GM19043 (cell line): ENCODE measurements around the gene SEMA3A.

Source experiments
- ATAC-seq: cut with Tn5 transposase; IDR thresholded peaks from one replicate; pipeline ENCODE4 v1.9.1; 2021; ENCODE audit warnings: low read depth; ENCODE audit not compliant: unreplicated experiment

SEMA3A gene

GRCh38 chr7:84113906-84114850 lies 80.4 kb downstream of the SEMA3A start:
- ATAC-seq, result no peak

GRCh38 chr7:84113286-84113685 lies 81.3 kb downstream of the SEMA3A start:
- ATAC-seq, result no peak

- ATAC-seq, result no peak
Measured at GRCh38 chr7:84112771-84113170, 81.8 kb downstream of the SEMA3A start.

GRCh38 chr7:84111842-84112241 lies 82.7 kb downstream of the SEMA3A start:
- ATAC-seq, result no peak

- ATAC-seq, result no peak
Measured at GRCh38 chr7:84110400-84110799, 84.2 kb downstream of the SEMA3A start.

GRCh38 chr7:84108787-84109186 lies 85.8 kb downstream of the SEMA3A start:
- ATAC-seq, result no peak

GRCh38 chr7:84108119-84108518 lies 86.5 kb downstream of the SEMA3A start:
- ATAC-seq, result no peak

- ATAC-seq, result no peak
Measured at GRCh38 chr7:84107259-84107658, 87.3 kb downstream of the SEMA3A start.

- ATAC-seq, result no peak
Measured at GRCh38 chr7:84106291-84106690, 88.3 kb downstream of the SEMA3A start.

GRCh38 chr7:84105586-84105985 lies 89.0 kb downstream of the SEMA3A start:
- ATAC-seq, result no peak

- no peak for ATAC-seq
Measured at GRCh38 chr7:84104826-84105225, 89.8 kb downstream of the SEMA3A start.

GRCh38 chr7:84102213-84102612 lies 92.4 kb downstream of the SEMA3A start:
- no peak for ATAC-seq

- no peak for ATAC-seq
Measured at GRCh38 chr7:84100866-84101265, 93.7 kb downstream of the SEMA3A start.

GRCh38 chr7:84095971-84096370 lies 98.6 kb downstream of the SEMA3A start:
- ATAC-seq, result no peak

- no peak for ATAC-seq
Measured at GRCh38 chr7:84092207-84092606, 102.4 kb downstream of the SEMA3A start.

GRCh38 chr7:84091318-84091717 lies 103.3 kb downstream of the SEMA3A start:
- no peak for ATAC-seq

GRCh38 chr7:84088802-84089201 lies 105.8 kb downstream of the SEMA3A start:
- no peak for ATAC-seq

GRCh38 chr7:84085998-84086397 lies 108.6 kb downstream of the SEMA3A start:
- ATAC-seq, result no peak

GRCh38 chr7:84085147-84085546 lies 109.4 kb downstream of the SEMA3A start:
- no peak for ATAC-seq

- no peak for ATAC-seq
Measured at GRCh38 chr7:84083846-84084245, 110.7 kb downstream of the SEMA3A start.

- no peak for ATAC-seq
Measured at GRCh38 chr7:84081973-84082522, 112.5 kb downstream of the SEMA3A start.

GRCh38 chr7:84077336-84077735 lies 117.3 kb downstream of the SEMA3A start:
- no peak for ATAC-seq
